NCI-H1105 treated with DMSO at 0.1 percent for 48 hours (cell line): ENCODE results near the gene MGAT4B.

Experiments
- DNase-seq: peaks from one replicate; lab custom pipeline; 2025; lab: John Stamatoyannopoulos, UW

The MGAT4B gene

DNA sequence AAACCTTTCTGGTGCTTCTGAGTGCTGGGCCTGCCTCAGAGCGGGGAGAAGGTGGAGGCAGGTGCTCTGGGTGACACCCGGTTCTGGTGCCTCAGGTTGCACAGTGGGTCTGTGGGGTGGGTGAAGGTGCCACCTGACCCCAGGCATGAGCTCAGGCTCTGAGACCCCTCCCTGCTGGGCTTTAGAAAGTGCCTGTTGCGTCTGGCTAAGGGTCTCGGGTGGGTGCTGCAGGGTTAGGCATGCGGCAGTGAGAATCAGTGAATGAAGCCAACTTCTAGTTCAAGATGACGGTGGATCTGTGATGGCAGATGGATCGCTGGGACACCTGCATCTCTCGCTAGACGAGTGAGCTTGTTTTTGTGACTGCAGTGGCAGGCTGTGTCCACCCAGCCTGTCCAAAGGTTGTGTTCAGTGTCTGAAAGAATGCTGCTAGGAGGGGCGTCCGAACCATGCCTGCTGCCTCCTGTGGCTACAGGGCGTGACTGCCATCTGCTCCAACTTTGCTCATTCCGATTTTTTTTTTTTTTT is 19.1 kb upstream of the MGAT4B start:
- no peak for DNase-seq

DNA sequence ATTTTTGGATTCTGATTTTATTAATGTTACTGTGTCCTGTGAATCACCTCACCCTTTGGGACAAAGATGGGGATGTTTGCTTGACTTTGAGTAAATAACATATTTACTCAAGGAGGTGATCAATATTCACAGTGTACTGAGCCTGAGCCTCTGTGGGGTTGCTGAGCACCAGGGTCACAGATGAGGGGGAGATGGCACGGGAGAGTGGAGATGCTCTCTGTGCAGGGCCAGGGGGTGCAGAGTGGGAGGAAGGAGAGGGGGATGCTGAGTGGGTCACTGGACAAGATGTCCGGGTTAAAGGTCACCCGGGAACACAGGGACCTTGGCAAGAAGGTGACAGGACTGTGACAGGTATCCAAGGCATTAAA is 18.1 kb upstream of the MGAT4B start:
- DNase-seq, result no peak

DNA sequence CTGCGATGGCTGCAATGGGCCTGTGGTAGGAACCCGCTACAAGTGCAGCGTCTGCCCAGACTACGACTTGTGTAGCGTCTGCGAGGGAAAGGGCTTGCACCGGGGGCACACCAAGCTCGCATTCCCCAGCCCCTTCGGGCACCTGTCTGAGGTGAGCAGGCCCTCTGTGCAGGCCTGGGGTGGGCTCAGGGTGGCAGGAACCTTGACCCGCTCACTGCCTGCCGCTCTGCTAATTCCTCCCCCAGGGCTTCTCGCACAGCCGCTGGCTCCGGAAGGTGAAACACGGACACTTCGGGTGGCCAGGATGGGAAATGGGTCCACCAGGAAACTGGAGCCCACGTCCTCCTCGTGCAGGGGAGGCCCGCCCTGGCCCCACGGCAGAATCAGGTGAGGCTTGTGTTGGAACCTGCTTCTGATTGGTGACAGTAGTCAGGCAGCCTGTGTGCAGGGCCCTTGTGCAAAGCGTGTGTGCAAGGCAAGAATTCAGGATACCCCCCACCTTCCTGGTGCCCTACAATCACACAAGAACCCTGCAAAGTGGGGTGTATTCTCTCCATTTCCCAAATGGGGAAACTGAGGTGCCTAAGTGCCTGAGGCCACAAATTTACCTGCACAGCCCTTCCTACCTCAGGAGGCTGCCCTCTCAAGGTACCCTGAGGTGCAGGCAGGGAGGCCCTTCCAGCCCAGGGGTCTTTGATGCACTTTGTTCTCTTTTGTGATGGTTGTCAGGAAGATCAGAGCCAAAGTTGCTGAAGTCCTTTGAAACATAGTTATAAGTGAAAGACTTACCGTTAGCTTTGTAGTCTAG is 17.5 kb upstream of the MGAT4B start:
- DNase-seq, result no peak

DNA sequence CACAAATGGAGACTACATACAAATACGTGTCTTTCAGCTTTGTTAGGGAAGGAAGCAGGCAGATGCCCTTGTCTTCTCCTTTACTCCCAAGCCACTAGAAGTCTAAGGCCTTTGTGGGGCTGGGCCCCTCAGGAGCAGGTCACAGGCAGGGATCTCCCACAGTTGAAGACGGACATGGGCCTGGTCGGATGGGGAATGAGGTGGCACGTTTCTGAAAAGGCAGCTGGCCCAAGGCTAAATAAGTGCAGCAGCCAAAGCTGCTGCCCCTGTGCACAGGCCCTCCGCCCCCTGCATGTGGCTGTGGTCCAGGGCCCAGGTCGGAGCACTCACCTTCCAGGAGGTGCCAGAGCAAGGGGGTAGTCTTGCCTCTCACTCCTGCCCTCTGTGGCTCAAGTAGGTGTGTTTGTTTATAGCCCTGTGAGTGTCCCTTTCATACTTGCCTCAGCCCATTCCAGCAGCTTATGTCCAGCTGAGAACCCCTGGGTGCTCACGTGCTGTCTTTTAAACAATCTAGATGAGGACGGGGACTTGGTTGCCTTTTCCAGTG is 15.9 kb upstream of the MGAT4B start:
- DNase-seq, result no peak

DNA sequence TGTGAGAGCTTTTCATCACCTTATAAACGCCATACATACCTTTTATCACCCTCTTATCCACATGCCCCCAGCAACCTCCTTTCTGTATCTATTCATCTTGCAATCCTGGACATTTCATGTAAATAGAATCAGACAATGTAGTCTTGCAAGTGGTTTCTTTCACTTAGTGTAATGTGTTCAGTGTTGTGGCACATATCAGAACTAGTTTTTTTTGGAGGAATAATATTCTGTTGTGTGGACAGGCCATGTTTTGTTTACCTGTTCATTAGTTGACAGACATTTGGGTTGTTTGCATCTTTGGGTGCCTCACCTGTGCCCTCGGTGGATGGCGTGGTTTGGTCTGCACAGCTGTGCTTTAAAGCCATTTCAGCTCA is 15.4 kb upstream of the MGAT4B start:
- no peak for DNase-seq

DNA sequence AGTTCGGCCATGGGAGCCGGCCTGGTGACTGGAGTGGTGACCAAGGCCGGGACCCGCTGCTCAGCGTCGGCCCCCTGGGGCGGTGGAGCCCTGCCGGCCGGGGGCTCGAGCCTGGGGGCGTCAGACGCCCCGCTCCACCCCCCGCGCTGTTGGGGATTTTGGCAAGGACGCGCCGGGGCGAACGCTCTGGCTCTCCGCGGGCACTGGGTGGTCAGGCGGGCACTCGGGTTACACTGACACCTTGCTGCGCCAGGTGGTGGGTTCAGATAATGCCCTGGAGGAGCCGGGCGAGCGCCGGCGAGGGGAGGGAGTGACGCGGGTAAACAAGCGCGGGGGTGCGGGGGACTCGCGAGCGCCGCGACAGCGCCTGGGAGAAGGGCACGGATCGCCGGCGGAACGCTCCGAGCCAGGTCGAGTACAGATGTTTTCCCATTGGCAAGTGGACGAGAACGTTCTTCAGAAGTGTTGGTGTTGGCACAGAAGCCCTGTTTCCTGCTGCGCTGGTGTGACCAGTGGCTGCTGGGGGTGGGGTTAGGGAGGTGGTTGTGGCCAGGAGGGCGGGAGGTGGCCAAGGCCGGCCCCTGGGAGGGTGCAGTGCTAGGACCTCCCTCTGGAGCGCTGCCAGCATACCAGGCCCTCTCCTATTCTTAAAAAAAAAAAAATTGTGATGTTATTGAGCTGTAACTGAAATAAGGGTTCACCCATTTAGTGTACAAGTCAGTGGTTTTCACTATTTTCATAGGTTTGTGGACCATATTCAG is 14.8 kb upstream of the MGAT4B start:
- DNase-seq, result peak; percentile 65

DNA sequence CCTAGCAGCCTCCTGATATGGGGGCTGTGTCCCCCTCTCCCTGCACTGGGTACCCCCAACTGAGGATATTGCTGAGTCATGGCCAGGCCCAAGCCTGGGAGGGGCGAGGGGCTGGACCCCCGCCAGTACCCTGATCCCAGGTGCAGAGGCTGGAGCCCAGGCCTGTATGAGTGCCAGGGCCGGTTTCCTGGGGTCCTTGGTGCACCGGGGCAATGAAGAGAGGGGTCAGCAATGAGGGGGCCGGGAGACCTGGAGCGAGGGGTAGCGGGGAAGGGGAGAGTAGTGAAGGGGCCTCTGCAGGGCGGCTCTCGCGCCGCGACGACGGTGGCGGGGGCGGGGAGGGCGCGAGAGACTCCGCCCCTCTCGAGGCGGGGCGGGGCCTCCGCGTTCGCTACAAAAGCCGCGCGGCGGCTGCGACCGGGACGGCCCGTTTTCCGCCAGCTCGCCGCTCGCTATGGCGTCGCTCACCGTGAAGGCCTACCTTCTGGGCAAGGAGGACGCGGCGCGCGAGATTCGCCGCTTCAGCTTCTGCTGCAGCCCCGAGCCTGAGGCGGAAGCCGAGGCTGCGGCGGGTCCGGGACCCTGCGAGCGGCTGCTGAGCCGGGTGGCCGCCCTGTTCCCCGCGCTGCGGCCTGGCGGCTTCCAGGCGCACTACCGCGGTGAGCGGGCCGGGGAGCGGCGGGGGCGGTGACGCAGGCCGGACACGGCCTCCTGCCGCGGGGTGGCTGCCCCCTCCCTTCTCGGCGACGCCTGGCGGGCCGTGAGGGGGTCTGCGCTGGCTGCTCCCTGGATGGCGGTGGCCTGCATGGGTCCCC is 14.0 kb upstream of the MGAT4B start, which contains the start of gene SQSTM1:
SQSTM1 (plus strand) TSS at position 423 of the 815 bp plus-strand sequence; CDS start at position 455, 32 bp downstream.
- peak; percentile 28 for DNase-seq

DNA sequence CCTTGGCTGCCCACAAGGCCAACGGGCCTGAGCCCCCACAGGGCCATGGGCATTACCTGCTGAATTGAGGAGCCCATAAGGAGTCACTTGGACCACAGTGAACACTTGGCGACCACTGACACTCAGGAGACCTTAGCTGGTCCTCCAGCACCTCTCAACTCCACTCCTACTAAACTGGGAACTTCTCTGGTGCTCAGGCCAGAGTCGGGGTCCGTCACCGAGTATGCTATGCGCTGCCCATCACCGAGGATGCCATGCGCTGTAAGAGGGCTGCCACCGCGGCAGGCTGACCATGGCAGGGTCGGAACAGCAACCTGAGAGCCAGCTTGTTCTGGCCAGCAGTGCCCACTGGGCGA is 13.4 kb upstream of the MGAT4B start:
- no peak for DNase-seq

DNA sequence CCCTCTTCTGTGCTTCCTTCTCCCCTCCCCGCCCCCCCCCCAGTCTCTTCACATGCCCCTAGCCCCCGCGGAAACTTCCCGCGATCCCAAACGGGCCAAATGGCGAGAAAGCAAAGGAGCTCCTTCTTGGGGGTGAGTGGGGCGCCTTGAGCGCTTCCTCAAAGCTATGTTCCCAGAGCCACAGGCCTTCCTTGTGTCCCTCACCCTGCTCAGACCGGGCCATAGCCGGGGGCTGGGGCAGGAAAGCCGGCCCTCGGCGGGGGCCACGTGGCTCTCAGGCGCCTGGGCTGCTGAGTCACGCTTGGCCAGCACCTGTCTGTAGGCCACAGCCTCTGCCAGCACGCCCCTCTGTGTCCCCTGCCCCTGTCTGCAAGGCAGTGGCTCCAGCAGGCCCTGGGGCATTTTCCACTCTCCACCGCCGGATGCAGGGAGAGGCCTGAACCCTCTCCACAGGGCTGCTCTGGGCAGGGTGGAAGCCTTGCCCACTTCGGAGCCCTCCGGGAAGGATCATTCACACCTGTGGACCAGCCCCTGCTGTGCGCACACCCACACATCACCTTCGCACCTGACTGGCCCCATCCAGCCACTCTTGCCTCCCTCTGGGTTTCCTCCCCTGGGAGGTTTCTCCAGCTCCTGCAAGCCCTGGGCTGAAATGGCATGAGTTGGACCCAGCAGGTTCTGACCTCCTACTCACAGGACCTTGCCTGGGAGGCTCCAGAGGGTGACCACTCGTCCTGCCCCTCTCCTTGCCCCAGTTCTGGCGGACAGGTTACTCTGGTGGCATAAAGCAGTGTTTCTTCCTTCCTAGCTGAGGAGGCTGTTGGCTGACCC is 12.8 kb upstream of the MGAT4B start:
- peak; percentile 22 for DNase-seq

DNA sequence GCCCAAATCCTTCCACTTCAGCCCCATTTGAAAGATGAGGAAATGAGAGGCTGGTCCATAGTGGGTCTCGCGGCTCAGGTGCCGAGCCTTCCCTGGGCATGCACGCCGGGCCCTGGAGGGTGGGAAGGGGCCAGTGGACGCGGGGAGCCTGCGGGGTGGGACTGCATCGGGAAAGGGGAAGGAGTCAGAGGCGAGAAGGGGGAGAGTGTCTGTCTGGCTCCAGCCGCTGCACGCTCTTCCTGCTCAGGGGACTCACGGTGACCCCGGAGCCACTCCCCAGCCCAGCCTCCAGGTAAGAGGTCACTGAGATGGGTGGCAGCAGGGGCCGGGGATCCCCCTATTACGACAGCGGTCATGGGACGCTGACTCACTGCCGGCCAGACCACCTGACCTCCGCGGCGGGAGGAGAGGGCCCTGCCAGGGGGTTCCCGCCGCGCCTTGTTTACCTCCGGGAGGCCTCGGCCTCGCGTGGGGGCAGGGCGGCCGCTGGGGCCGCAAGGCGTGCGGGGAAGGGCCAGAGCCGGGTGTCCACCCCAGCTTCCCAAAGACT is 12.2 kb upstream of the MGAT4B start:
- peak; percentile 61 for DNase-seq

DNA sequence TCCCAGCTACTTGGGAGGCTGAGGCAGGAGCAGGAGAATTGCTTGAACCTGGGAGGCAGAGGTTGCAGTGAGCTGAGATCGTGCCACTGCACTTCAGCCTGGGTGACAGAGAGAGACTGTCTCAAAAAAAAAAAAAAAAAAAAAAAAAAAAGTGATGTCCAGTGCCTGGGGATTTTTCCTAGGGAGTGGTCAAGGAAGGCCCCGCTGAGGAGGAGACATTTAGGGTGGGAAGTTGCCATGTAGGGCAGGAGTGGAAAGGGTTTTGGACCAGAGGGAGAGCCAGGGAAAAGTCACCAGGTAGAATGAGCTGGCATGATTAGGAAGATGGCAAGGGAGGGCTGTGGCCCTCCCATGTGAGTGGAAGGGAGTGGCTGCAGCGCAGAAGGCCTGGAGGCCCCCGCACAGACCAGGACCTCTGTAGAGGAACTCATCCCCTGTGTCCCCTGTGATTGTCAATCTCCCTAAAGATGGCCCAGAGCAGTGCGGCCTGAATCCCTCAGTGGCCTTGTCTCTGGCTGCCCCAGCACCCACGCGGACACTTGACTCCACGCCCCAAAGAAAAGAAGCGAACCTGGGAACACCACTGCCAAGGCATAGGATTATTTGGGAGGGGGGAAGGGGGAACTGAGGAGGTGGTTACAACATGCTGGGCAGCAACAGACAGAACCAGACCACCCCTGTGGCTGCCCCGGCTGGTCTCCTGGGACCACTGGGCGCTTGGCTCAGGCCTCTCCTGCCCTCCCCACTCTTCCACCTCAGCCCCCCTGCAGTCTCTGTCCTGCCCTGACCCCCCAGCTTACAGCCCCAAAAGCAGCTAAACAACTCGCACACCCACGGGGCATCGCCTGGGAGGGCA is 11.5 kb upstream of the MGAT4B start:
- no peak for DNase-seq

DNA sequence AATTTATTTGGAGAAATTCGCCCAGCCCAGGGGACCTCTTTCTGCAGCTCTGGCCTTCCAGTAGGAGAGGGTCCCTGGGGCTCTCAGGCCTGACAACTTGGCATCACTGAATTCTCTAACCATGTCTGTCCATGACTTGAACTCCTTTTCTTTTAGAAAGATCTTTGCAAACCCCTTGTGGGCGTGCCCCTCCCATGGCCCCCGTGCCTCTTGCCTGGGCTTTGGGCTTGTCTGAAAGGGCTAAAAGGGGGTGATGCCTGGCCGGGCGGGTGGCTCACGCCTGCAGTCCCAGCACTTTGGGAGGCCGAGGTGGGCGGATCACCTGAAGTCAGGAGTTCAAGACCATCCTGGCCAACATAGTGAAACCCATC is 10.8 kb upstream of the MGAT4B start:
- no peak for DNase-seq

DNA sequence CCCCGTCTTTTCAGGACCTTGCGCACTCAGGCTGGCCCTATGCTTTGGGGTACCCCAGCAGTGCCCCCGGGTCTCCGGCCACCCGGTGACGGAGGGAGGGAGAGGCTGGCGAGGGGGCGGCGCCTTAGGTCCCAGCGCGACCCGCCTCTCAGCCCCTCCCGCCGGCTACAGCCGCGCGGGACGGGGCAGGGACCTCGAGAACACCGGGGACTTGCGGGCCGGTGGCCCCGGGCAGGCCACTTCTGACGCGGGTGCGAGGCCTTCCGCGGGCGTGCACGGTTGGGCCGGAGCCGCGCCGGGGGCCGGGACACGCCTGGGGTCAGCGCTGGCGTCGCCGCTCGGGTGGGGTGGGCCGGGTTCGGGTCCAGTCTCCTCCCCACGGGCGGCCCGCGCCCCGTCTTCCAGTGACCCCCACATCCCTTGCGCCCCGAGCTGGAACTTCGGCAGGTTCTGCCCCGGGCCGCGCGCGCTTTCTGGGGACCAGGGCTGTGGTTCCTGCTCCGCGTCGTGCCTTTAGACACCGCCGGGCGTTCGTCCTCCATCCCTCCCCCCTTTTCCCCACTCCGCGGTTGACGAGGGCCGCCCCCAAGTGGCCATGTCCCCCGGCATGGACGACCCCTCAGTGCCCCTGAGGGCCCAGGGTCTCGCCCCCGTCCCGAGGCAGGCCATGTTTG is 10.3 kb upstream of the MGAT4B start:
- DNase-seq, result no peak

DNA sequence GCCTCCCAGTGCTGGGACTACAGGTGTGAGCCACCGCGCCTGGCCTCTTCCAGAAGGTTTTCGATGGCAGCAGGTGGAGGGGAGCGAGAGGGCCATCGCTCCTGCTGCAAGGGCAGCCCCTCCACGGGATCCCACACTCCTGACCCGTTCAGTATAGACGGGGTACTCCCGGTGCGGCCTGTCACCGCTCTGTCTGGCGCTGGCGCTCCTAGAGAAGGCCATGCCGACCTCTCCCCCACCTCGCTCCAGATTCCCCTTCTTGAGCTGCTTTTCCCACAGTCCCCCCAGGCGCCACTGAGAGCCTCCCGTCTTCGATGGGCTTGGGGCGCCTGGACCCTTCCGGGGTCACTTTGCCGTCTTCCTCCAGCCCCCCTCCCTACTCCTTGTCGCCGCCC is 9.7 kb upstream of the MGAT4B start:
- DNase-seq, result no peak

DNA sequence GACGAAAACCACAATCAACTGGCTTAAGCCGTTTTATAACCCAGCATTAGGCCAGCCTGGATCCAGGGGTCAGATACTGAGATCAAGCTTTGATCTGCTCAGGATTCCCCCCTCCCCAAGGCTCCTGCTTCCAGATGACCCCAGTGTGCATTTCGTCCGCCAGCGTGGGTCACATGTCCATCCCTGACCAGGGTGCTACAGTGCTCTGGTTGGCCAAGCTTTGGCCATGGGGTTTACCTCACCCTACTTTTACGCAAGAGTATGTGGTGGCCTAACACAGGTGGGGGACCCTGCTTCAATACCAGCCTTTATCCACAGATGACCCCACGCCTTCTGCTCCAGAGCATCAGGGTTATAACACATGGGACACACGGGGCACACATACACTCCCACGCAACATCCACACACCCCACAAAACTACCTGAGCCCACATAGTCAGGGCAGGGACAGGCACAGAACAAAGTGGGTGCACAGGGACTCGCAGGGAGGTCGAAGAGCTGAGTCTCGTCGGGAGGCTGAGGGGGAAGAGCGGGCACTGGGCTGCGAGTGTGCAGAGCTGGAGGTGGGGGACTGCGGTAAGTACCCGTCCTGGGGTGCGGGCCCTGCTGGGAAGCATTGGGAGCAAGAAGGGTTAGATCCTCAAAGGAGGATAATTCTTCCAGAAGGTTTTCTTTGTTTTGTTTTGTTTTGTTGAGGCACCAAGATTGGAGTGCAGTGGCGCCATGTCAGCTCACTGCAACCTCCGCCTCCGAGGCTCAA is 9.0 kb upstream of the MGAT4B start:
- DNase-seq, result no peak

DNA sequence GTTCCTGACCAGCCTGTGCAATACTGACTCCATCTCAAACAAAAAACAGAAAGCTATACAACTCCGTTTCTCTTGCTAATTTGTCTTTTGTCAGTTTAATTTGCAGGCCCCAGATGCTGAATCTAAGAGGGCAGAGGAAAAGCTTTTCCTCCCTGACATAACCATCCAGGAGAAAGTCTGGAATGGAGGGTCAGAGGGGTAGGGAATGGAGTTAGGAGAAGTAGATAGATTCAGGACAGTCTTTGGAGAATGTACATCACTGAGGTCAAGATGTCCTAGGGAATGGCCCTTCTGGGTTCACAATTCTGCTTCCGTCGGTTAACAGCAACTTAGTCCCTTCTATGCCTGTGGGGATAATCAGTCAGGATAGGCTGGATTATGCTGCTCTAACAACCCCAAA is 7.4 kb upstream of the MGAT4B start:
- DNase-seq, result no peak

DNA sequence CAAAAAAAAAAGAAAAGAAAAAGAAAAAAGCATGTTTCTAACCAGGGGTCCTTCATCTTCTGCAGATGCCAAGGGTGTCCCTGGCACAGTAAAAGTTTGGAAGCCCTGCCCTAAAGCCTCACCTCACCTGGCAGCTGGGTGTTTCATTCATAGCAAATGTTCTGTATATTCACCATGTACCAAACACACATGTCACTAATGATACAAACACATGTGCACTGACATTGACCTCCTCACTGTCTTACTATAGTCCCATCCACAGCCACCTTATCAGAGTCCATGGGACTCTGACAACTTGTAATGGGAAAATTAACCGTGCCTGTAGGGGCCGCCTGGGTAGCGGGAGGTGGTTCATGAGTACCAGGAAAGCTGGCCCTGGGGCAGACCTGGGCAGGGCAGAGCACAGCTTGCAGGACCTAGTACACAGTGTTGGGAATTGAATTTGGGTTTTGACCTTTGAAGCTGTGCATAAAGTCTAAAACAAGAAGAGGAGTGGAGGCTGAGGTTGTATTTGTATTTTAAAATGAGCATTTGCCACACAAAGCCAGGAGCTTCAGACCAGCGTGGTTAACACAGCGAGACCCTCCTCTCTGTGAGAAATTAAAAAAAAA is 6.4 kb upstream of the MGAT4B start:
- DNase-seq, result no peak

DNA sequence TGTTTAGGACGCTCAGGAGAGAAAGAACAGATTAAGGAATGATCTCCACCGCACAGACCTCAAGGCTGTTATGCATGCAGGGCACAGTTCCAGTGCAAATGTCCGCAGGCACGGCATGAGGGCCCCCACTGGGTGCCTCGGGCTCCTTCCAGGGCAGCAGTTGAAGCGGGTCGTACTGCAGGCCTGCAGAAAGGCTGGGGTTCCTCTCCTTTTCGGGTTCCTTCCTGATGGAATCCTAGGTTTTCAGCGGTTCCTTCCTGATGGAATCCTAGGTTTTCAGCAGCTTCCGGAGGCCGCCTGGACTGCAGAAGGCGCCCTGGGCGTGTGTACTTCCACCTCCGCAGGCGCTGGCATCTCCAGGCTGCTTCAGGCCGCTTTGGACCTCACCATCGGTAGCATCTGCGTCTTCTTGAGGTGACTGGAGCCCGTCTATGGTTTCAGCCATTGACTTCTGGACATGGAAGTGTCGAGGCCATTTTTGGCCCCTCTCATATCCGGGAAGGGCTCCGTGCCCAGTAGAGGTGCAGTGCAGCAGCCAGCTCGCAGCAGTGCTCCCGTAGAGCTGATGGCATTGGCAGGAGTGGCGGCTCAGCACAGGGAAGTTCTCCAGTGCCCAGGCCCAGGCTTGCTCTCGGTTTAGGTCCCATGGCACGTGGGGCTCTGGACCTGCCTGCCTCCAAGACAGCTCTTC is 5.6 kb upstream of the MGAT4B start:
- no peak for DNase-seq
